ENCODE results near the gene TXNDC2. TPM values are rescaled to one million over a fixed set of nuclear protein-coding genes. Genes with fewer than 3 reads are reported as not detected.
A peak's percentile ranks its signal among the peaks of the same experiment; 100 is the strongest.

Gene TXNDC2
- total RNA-seq (2012; rRNA removed) (under 0.01 and 0.18 TPM in 2 replicates), polyA plus RNA-seq (2012; rRNA removed) (0.16 TPM in 1 of 2 replicates, not detected in the other), Bru-seq, nascent RNA (percentile 14 among the genes with signal in this experiment), BruChase-seq, experiment 1, labeled RNA remaining after a 6-hour chase (percentile 18 among the genes with signal in this experiment), BruChase-seq, experiment 2, labeled RNA remaining after a 2-hour chase (not detected)
- 0.12 TPM in 1 of 2 replicates, not detected in the other for polyA plus RNA-seq (2012; cell fraction: cytosol; rRNA removed)
- polyA plus RNA-seq (2012; cell fraction: nucleus; rRNA removed; ENCODE audit: low replicate concordance), result 0.11 TPM in 1 of 2 replicates, not detected in the other
- long read RNA-seq, result 0 reads

GRCh38 chr18:9885170-9886004 lies at the start of gene TXNDC2:
TXNDC2 (plus strand) TSS chr18:9885973; CDS start chr18:9886681, 708 bp downstream.
- Histone ChIP-seq H2BK5ac (ENCODE audit: low read depth, low read length, poor library complexity, severe bottlenecking) (no peak within 1 kb of the TSS), H3K27ac (ENCODE audit: insufficient read depth, low read length) (no peak within 1 kb of the TSS), H3K9ac (ENCODE audit: low read depth, low read length) (no peak within 1 kb of the TSS), H4K20me1 (ENCODE audit: insufficient read depth, low read length) (no peaks in the 10 kb centered on the region), H2AK9ac (replicated peaks; ENCODE audit: low read depth, low read length, poor library complexity) (no peak within 1 kb of the TSS), H3K4me3 (ENCODE audit: insufficient read depth, low read depth, low read length) (no peak within 1 kb of the TSS), H4K5ac (ENCODE audit: low read depth, low read length) (no peak within 1 kb of the TSS), H4K8ac (ENCODE audit: low read depth in 2 of 2, low read length in 2 of 2) (no peak within 1 kb of the TSS), H2BK20ac (ENCODE audit: low read depth, low read length) (no peak within 1 kb of the TSS), H3K4me2 (ENCODE audit: low read depth, low read length) (no peak within 1 kb of the TSS), H2BK120ac (ENCODE audit: low read depth, low read length) (no peak within 1 kb of the TSS), H3K4ac (ENCODE audit: low read depth, low read length) (no peak within 1 kb of the TSS), H4K91ac (ENCODE audit: insufficient read depth, low read depth, low read length) (no peak within 1 kb of the TSS), H3K9me3 (ENCODE audit: control insufficient read depth, insufficient read depth, low read length) (no peaks in the 10 kb centered on the region), H3K36me3 (ENCODE audit: control insufficient read depth, insufficient read depth, low read length) (no peaks in the 10 kb centered on the region), H3K14ac (replicated peaks; ENCODE audit: low read depth, low read length) (no peak within 1 kb of the TSS), H2BK15ac (ENCODE audit: low read depth, low read length) (no peak within 1 kb of the TSS), H3K18ac (ENCODE audit: low read depth, low read length) (no peak within 1 kb of the TSS), H3K79me1 (ENCODE audit: low read depth in 1 of 2, low read length in 2 of 2) (no peaks in the 10 kb centered on the region), H2AFZ (replicated peaks; ENCODE audit: low read length, poor library complexity) (no peak within 1 kb of the TSS), H3K4me1 (ENCODE audit: control insufficient read depth, insufficient read depth, low read length) (peaks cover 1% of the 10 kb centered on the region; the same call in 1 of the 2 replicates), H3K9me1 (ENCODE audit: insufficient read depth, low read length) (no peaks in the 10 kb centered on the region), H2AK5ac (ENCODE audit: low read depth, low read length) (no peak within 1 kb of the TSS), H3K56ac (ENCODE audit: extremely low read depth, insufficient read depth, low read length) (no peak within 1 kb of the TSS), H3K23ac (ENCODE audit: low read depth, low read length) (no peak within 1 kb of the TSS), H3K27me3 (ENCODE audit: control insufficient read depth, insufficient read depth, low read length) (no peaks in the 10 kb centered on the region)
- intact Hi-C loops (cut with micrococcal nuclease) (no loop called here), in situ Hi-C loops (cut with MboI; ENCODE audit: low sequenced_read_pairs) (no loop called here), dilution Hi-C loops (cut with HindIII; ENCODE audit: low sequenced_read_pairs, unreplicated experiment) (no loop called here)
- 85% methylated on average over 3 of the region's 8 CpGs; no CpG with 5 or more reads in 1 of the 2 experiments for WGBS, 2 experiments (ENCODE audit: extremely low coverage in 2 of 2, insufficient read length in 1 of 2)
- POLR2A ChIA-PET (ENCODE audit: unreplicated experiment), result no interaction called here
- DNase-seq (peak; percentile 37), ATAC-seq (ENCODE audit: low read depth) (no peak)
- TF ChIP-seq CHD1 (IDR thresholded peaks at IDR 0.05; ENCODE audit: low read depth, low read length) (no peak), MAFK (IDR thresholded peaks at IDR 0.05; ENCODE audit: low read depth, low read length) (no peak), MXI1 (IDR thresholded peaks at IDR 0.05; ENCODE audit: borderline replicate concordance, low read depth, low read length) (no peak), CEBPB (IDR thresholded peaks at IDR 0.05; ENCODE audit: low read depth, low read length) (no peak)
- CTCF ChIA-PET, result no interaction called here
- BruUV-seq (replicated peaks), result no TSS peak
